Neuronal stem cell (in vitro differentiated cells): Measurements from ENCODE around the gene HMCN1.
A peak's percentile ranks its signal among the peaks of the same experiment; 100 is the strongest.

ENCODE experiments used
- DNase-seq: peaks from one replicate; pipeline ENCODE4 v3.0.0-alpha.2; 2013; ENCODE audit warnings: low spot score
- H2AFZ ChIP-seq: one replicate; pipeline ENCODE4 v1.6.1; 2013; ENCODE audit warnings: mild to moderate bottlenecking, low read length, inconsistent platforms
- H2AK5ac ChIP-seq: 2 replicates; pipeline ENCODE4 v1.6.1; 2013; ENCODE audit warnings: low read depth, mild to moderate bottlenecking, inconsistent platforms, low read length, moderate library complexity, mixed read lengths
- H2BK120ac ChIP-seq: 2 replicates; pipeline ENCODE4 v1.6.1; 2013; ENCODE audit warnings: low read depth, mild to moderate bottlenecking, inconsistent platforms, low read length, moderate library complexity, mixed read lengths
- H2BK12ac ChIP-seq: one replicate; pipeline ENCODE4 v1.6.1; 2013; ENCODE audit warnings: low read length, inconsistent platforms
- H2BK15ac ChIP-seq: 2 replicates; pipeline ENCODE4 v1.6.1; 2013; ENCODE audit warnings: mild to moderate bottlenecking, low read length, inconsistent platforms, mixed read lengths
- H2BK5ac ChIP-seq: one replicate; pipeline ENCODE4 v1.6.1; 2013; ENCODE audit warnings: inconsistent platforms, mild to moderate bottlenecking, low read length, moderate library complexity
- H3K14ac ChIP-seq: one replicate; pipeline ENCODE4 v1.6.1; 2013; ENCODE audit warnings: low read length, inconsistent platforms
- H3K18ac ChIP-seq: 2 replicates; pipeline ENCODE4 v1.6.1; 2013; ENCODE audit warnings: low read length, inconsistent platforms
- H3K23ac ChIP-seq: 2 replicates; pipeline ENCODE4 v1.6.1; 2013; ENCODE audit warnings: low read depth, mild to moderate bottlenecking, mixed read lengths, low read length, inconsistent platforms; ENCODE audit not compliant: poor library complexity
- H3K27ac ChIP-seq: replicated peaks from 3 replicates; pipeline ENCODE4 v1.5.1; 2013; ENCODE audit warnings: low read length, inconsistent platforms
- H3K27me3 ChIP-seq, 3 experiments: 2 replicates each; pipeline ENCODE4 v1.6.1; 2013; ENCODE audit warnings: low read length in 3 of 3, mild to moderate bottlenecking in 2 of 3, inconsistent platforms in 1 of 3, low read depth in 1 of 3, mixed read lengths in 1 of 3, moderate library complexity in 1 of 3; ENCODE audit not compliant: control insufficient read depth in 3 of 3, insufficient read depth in 3 of 3
- H3K36me3 ChIP-seq, 2 donors: replicated peaks in 1 of 2; 2 replicates each; pipeline ENCODE4 v1.6.1; 2013; ENCODE audit warnings: low read length in 2 of 2; ENCODE audit not compliant: control insufficient read depth in 2 of 2, insufficient read depth in 2 of 2
- H3K4ac ChIP-seq: 2 replicates; pipeline ENCODE4 v1.6.1; 2013; ENCODE audit warnings: inconsistent platforms, mild to moderate bottlenecking, low read length, moderate library complexity
- H3K4me1 ChIP-seq, 2 donors: 1 replicate in 1 of 2; 2 replicates in 1 of 2; pipeline ENCODE4 v1.6.1; 2013; ENCODE audit warnings: low read length in 2 of 2, low read depth in 1 of 2; ENCODE audit not compliant: control insufficient read depth in 2 of 2, insufficient read depth in 1 of 2
- H3K4me2 ChIP-seq: one replicate; pipeline ENCODE4 v1.6.1; 2013; ENCODE audit warnings: mild to moderate bottlenecking, low read length, inconsistent platforms; ENCODE audit not compliant: insufficient read depth, poor library complexity, severe bottlenecking
- H3K4me3 ChIP-seq, 2 donors: 2 replicates each; pipeline ENCODE4 v1.5.1; 2013; ENCODE audit warnings: low read length in 2 of 2, mild to moderate bottlenecking in 2 of 2, inconsistent platforms in 1 of 2, moderate library complexity in 1 of 2
- H3K79me1 ChIP-seq: one replicate; pipeline ENCODE4 v1.6.1; 2013; ENCODE audit warnings: low read depth, mild to moderate bottlenecking, inconsistent platforms, low read length, moderate library complexity
- H3K9ac ChIP-seq: one replicate; pipeline ENCODE4 v1.6.1; 2013; ENCODE audit warnings: mild to moderate bottlenecking, low read depth, low read length, inconsistent platforms; ENCODE audit not compliant: poor library complexity
- H3K9me3 ChIP-seq, 2 donors: replicated peaks in 1 of 2; 2 replicates each; pipeline versions ENCODE3 to v1.6.1; 2013; ENCODE audit warnings: low read length in 2 of 2, mild to moderate bottlenecking in 2 of 2, inconsistent platforms in 1 of 2, low read depth in 1 of 2, mixed read lengths in 1 of 2, moderate library complexity in 1 of 2; ENCODE audit not compliant: control insufficient read depth in 2 of 2, insufficient read depth in 1 of 2
- H4K8ac ChIP-seq: one replicate; pipeline ENCODE4 v1.6.1; 2013; ENCODE audit warnings: low read depth, mild to moderate bottlenecking, inconsistent platforms, low read length, moderate library complexity
- H4K91ac ChIP-seq: one replicate; pipeline ENCODE4 v1.6.1; 2013; ENCODE audit warnings: low read length, low read depth, mild to moderate bottlenecking, inconsistent platforms; ENCODE audit not compliant: poor library complexity
- WGBS, 2 donors: extraction: QIAGEN DNeasy Blood & Tissue Kit; methylation state at CpG; one replicate each; pipeline ENCODE4 v1.1.7; 2013; ENCODE audit warnings: missing lambda C conversion rate in 2 of 2, mixed read lengths in 1 of 2; ENCODE audit not compliant: insufficient read length in 2 of 2, insufficient replicate concordance in 1 of 2; ENCODE audit errors: extremely low coverage in 2 of 2; 5-methylcytosine and 5-hydroxymethylcytosine counted together

HMCN1 gene

DNA sequence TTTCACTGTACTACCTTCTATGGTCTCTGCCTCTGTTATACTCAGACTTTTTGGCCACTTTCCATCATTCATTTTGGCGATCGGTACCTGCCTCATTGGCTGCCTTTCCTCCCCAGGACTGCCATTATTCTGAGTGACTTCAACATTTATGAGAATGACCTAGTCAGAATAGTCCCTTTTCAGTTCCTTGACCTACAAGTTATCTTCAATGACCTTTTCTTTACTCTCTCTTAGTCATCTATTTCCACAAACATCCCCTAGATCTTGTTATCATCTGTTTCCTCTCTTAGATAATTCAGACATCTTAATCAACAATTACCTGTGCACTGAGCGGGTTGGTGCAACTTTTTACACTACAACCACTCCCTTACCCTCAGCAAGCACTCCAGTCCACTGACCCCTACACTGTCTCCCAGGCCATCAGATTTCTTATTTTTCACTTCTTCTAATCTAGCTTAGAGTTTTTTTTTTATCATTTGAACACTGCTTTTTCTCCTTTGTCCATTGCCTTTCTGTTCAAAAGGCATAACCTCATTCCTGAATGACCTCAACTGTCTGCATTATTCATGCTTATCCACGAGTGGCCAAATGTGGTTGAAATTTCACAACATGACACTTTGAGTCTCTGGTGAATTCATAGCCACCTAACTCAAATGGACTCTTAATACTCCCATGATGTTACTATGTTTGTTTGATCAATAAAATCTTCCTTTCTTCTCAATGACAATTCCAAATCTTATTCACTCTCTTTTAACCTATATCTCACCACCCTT is 112.7 kb downstream of the HMCN1 start:
- no peak for DNase-seq
- Histone ChIP-seq H3K23ac (no peak overlapping the region), H2AFZ (no peak overlapping the region), H2AK5ac (no peak overlapping the region), H4K8ac (no peak overlapping the region), H3K4me2 (no peak overlapping the region), H3K9ac (no peak overlapping the region), H3K27me3 (no peaks in the 10 kb centered on the region), H3K14ac (no peak overlapping the region), H3K27ac (no peak overlapping the region), H3K36me3 (no peaks in the 10 kb centered on the region), H3K4ac (no peak overlapping the region), H2BK120ac (no peak overlapping the region), H3K79me1 (no peaks in the 10 kb centered on the region), H2BK15ac (no peak overlapping the region), H4K91ac (no peak overlapping the region), H3K18ac (no peak overlapping the region), H3K9me3 (no peaks in the 10 kb centered on the region), H3K4me3 (no peak overlapping the region), H2BK5ac (no peak overlapping the region), H3K4me1 (peaks cover 0 to 3% of the 10 kb centered on the region in 2 donors), H2BK12ac (no peak overlapping the region)
- WGBS, 2 donors = no CpG with 5 or more reads among the region's 4 CpGs

DNA sequence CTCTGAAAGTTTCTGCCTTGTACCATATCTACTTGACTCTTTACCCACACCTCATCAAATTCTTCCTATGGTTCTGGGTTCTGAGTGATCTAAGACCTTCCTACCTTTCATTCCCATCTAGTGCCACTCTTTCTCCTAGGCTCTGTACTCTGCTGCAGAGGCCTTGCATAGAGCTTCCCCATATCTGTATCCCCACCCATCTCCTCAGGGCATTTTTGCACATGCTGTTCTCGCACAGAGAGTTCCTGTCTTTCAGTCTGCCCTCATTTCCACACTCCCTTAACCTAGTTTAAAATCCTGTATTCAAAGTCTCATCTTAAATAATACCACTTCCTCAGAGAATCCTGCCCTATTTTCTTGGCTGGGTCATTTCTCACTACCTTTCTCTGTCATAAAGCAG is 114.8 kb downstream of the HMCN1 start:
- peaks cover 0 to under 1% of the 10 kb centered on the region in 2 donors for H3K4me1 ChIP-seq
- H3K36me3 ChIP-seq = no peaks in the 10 kb centered on the region
- no CpG with 5 or more reads among the region's 1 CpG for WGBS, 2 donors

DNA sequence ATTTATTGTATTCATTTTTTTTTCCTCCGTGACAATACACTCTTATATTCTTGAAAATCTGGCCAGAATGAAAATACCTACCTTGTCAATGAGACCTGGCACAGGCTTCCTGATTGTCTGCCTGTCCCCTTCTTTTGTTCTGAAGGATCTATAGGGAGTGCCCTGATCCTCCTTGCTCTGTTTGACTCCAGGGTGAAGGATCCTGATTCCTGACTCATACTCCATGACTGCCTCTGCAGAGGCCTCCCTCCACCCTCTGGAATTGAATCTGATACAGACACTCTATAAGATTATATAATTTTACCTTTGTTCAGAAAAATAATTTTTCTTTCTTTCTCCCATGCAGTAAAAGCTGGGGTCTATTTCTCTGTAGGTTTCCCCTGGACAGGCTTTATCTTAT is 116.2 kb downstream of the HMCN1 start:
- Histone ChIP-seq H2AK5ac (no peak overlapping the region), H4K91ac (no peak overlapping the region), H3K18ac (no peak overlapping the region), H2BK12ac (no peak overlapping the region), H3K27ac (no peak overlapping the region), H2AFZ (no peak overlapping the region), H3K79me1 (no peaks in the 10 kb centered on the region), H3K27me3 (no peaks in the 10 kb centered on the region), H3K4me3 (no peak overlapping the region), H4K8ac (no peak overlapping the region), H3K9ac (no peak overlapping the region), H3K4me1 (no peaks in the 10 kb centered on the region), H2BK120ac (no peak overlapping the region), H3K4me2 (no peak overlapping the region), H3K4ac (no peak overlapping the region), H3K14ac (no peak overlapping the region), H2BK15ac (no peak overlapping the region), H3K9me3 (no peaks in the 10 kb centered on the region), H2BK5ac (no peak overlapping the region), H3K36me3 (no peaks in the 10 kb centered on the region), H3K23ac (no peak overlapping the region)
- WGBS, 2 donors = no CpG with 5 or more reads among the region's 1 CpG
- DNase-seq = peak; percentile 3

More for the DNA sequence above, 114.8 kb downstream of the HMCN1 start:
- no peak overlapping the region for H3K4me2 ChIP-seq
- H2BK120ac ChIP-seq = no peak overlapping the region
- no peaks in the 10 kb centered on the region for H3K27me3 ChIP-seq
- H4K8ac ChIP-seq = no peak overlapping the region
- H3K79me1 ChIP-seq = no peaks in the 10 kb centered on the region
- no peak overlapping the region for H2AK5ac ChIP-seq
- H2BK12ac ChIP-seq = no peak overlapping the region
- H3K9ac ChIP-seq = no peak overlapping the region
- H3K9me3 ChIP-seq = no peaks in the 10 kb centered on the region
- H3K27ac ChIP-seq = no peak overlapping the region
- no peak overlapping the region for H3K4ac ChIP-seq
- no peak overlapping the region for H3K23ac ChIP-seq
- DNase-seq = no peak
- no peak overlapping the region for H2BK15ac ChIP-seq
- H3K4me3 ChIP-seq = no peak overlapping the region
- H2BK5ac ChIP-seq = no peak overlapping the region
- no peak overlapping the region for H2AFZ ChIP-seq
- H3K18ac ChIP-seq = no peak overlapping the region
- H4K91ac ChIP-seq = no peak overlapping the region
- H3K14ac ChIP-seq = no peak overlapping the region

DNA sequence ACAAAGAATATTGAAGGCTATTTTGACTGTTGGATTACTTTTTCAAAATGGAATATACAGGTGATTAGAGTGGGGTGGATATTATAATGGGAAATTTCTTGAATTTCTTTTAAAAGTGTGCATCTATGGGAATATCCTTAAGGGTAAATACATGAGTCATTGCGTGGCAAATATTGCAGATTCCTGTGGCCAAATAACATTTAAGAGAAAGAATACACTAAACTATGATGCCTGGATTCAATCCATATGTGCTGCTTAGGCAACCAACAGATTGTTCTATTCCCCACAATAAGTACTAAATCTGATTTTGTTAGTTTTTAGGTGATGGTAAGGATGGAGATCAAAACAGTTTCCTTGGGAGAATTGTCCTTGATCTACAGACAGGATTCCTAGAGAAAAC is 119.5 kb downstream of the HMCN1 start:
- Histone ChIP-seq H2AK5ac (no peak overlapping the region), H3K18ac (no peak overlapping the region), H3K9ac (no peak overlapping the region), H3K4me3 (no peak overlapping the region), H3K14ac (no peak overlapping the region), H2BK12ac (no peak overlapping the region), H3K27ac (no peak overlapping the region), H2BK5ac (no peak overlapping the region), H2AFZ (no peak overlapping the region), H4K8ac (no peak overlapping the region), H3K4me1 (no peaks in the 10 kb centered on the region), H3K79me1 (no peaks in the 10 kb centered on the region), H4K91ac (no peak overlapping the region), H2BK15ac (no peak overlapping the region), H3K9me3 (no peaks in the 10 kb centered on the region), H3K36me3 (no peaks in the 10 kb centered on the region), H3K4ac (no peak overlapping the region), H3K4me2 (no peak overlapping the region), H3K27me3 (no peaks in the 10 kb centered on the region), H3K23ac (no peak overlapping the region), H2BK120ac (no peak overlapping the region)
- DNase-seq = no peak
- no CpG with 5 or more reads among the region's 1 CpG for WGBS, 2 donors
